ENCODE data around the gene DGAT2. TPM values are rescaled to one million over a fixed set of nuclear protein-coding genes. Genes with fewer than 3 reads are reported as not detected.
"Not testable (repeated sequence)": the region's sequence is repeated elsewhere in the genome, so short reads cannot be mapped to it uniquely, and the experiment has no call there.

DGAT2 gene
- total RNA-seq, 2 experiments from 2014 or later: 1.4 to 1.5 TPM

DNA sequence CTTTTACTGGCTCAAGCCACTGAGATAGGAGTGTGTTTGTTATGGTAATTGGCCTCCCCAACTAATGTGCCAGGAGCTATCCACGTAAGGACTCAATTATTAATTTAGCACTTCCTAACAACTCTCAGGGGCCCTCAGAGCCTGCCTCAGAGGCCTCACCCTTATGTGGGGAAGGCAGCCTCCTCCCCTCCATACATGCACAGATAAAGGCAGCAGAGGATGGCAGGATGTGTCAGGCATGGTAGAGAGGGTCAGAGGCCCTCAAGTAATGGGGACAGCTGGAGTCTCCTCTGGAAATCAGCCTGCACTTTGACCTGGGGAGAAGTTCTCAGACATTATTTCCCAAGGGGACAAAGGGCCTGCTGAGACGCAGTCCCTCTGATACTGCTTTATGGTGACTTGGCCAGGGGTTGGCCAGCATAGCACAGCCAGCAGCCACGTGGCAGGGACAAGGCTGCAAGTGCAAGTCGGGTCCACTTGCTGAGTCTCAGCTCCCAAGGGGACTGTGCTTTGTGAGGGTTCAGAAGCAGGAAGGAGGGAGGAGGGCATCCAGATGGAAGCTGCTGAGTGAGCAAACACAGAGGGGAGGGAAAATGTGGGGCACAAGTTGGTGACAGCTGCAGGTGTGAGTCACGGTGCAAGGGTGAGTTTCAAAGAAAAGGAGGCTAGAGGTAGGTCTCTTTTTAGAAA, 33.9 kb upstream of the DGAT2 start:
- Mint-ChIP-seq H3K4me1 (no peaks in the 10 kb centered on the region), H3K27ac (no peak overlapping the region), H3K27me3 (no peaks in the 10 kb centered on the region), H3K4me3 (no peak overlapping the region), H3K36me3 (ENCODE audit: low read depth) (no peaks in the 10 kb centered on the region), H3K9me3 (ENCODE audit: low read depth) (no peaks in the 10 kb centered on the region)
- peak; percentile 16 for DNase-seq
- no peak for ATAC-seq
- intact Hi-C loops (cut with DNase I, micrococcal nuclease): no loop called here
- POLR2A ChIA-PET: no interaction called here
- CTCF ChIA-PET: interaction anchor here (0.9 kb wide), 1 partner anchor 11 kb away, joined by 3 read pairs; no protein-coding TSS in a partner anchor

DNA sequence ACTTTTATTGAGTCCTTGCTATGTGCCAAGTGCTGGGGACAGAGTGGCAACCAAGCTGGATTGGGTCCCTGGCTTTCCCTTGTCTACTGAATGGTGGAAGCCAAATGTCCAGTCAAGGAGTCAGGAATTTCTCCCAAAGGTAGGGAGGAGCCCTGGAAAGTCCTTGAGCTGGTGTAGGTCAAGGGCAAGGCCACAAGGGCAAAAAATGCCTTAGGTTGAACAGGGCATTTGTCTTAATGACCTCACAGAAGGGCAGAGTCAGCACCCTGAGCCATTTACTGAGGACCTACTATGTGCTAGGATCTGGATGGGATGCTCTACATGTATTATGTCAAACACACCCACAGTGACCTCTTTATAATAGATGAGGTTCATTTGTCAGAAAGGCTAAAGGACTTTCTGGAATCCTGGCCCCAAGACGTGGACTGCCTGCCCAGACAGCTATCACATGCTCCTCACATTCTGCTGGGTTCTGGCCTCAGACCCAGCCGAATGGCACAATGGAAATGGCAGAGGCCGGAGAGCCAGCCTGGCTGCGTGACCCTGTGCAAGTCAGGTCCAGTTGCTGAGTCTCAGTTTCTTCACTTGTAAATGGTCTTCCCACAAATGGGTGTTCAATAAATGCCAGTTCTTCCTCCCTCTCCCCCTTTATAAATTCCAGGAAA, 33.3 kb upstream of the DGAT2 start:
- no peak for ATAC-seq
- ChIA-PET POLR2A (no interaction called here), CTCF (interaction anchor here (0.9 kb wide), 1 partner anchor 12 kb away, joined by 3 read pairs; no protein-coding TSS in a partner anchor)
- H3K36me3 Mint-ChIP-seq (ENCODE audit: low read depth): no peaks in the 10 kb centered on the region
- intact Hi-C loops (cut with DNase I, micrococcal nuclease): no loop called here
- no peak overlapping the region for H3K27ac Mint-ChIP-seq
- H3K4me1 Mint-ChIP-seq: no peaks in the 10 kb centered on the region
- H3K4me3 Mint-ChIP-seq: no peak overlapping the region
- H3K9me3 Mint-ChIP-seq (ENCODE audit: low read depth): no peaks in the 10 kb centered on the region
- no peak for DNase-seq
- peaks cover 3% of the 10 kb centered on the region for H3K27me3 Mint-ChIP-seq

DNA sequence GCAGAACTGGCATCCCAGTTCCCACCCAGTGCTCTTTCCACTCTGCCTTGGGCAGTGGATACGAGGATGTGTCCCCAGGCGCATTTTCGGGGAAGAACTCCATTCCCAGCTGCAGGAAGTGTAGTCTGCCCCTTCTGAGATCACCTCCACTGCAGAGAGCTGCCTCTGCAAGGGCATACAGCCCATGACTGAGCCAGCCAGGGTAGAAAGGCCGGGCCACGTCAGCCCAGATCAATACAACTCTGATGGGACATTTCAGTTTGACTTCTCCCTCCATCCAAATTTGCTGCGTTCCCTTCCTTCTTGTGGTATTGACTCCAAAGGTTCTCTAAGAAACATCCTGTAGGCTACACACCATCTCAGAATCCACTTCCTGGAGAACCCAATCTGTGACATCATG, 31.3 kb upstream of the DGAT2 start:
- DNase-seq (no peak), ATAC-seq (no peak)
- Mint-ChIP-seq H3K27ac (no peak overlapping the region), H3K9me3 (ENCODE audit: low read depth) (no peaks in the 10 kb centered on the region), H3K36me3 (ENCODE audit: low read depth) (no peaks in the 10 kb centered on the region), H3K4me3 (no peak overlapping the region), H3K27me3 (peaks cover 3% of the 10 kb centered on the region), H3K4me1 (no peaks in the 10 kb centered on the region)
- ChIA-PET POLR2A (no interaction called here), CTCF (no interaction called here)
- intact Hi-C loops (cut with DNase I, micrococcal nuclease): no loop called here

DNA sequence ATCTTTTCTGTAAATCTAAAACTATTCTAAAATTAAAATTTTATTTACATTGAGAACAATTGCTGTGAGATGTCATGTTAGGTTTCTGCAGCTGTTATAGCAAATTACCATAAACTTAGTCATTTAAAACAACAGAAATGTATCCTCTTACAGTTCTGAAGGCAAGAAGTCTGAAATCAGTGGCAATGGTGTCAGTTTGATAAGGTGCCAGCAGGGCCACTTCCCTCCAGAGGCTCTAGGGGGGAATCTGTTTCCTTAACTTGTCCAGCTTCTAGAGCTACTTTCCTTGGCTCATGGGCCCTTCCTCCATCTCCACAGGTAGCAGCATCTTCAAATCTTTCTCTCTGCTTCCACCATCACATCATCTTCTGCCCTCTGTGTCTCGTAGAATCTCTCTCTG, 27.9 kb upstream of the DGAT2 start:
- intact Hi-C loops (cut with DNase I, micrococcal nuclease): no loop called here
- no peaks in the 10 kb centered on the region for H3K9me3 Mint-ChIP-seq (ENCODE audit: low read depth)
- DNase-seq (no peak), ATAC-seq (no peak)
- H3K4me1 Mint-ChIP-seq: no peaks in the 10 kb centered on the region
- ChIA-PET CTCF (interaction anchor here (0.6 to 1.1 kb wide), 2 partner anchors 34 to 296 kb away, joined by 3 to 4 read pairs; no protein-coding TSS in a partner anchor), POLR2A (no interaction called here)
- no peak overlapping the region for H3K27ac Mint-ChIP-seq
- peaks cover 13% of the 10 kb centered on the region for H3K27me3 Mint-ChIP-seq
- no peak overlapping the region for H3K4me3 Mint-ChIP-seq
- H3K36me3 Mint-ChIP-seq (ENCODE audit: low read depth): no peaks in the 10 kb centered on the region

DNA sequence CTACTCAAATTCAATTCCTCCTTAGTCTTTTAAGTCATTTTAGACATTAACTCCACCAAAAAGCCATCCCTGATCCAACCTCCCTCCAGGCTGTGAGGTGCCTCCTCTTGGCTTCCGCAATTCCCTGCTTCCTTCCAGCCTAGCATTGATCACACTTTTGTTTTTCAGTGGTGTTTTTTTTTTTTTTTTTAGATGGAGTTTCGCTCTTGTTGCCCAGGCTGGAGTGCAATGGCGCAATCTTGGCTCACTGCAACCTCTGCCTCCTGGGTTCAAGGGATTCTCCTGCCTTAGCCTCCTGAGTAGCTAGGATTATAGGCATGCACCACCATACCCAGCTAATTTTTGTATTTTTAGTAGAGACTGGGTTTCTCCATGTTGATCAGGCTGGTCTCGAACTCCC, 25.4 kb upstream of the DGAT2 start:
- H3K27ac Mint-ChIP-seq; intact Hi-C loops (cut with DNase I, micrococcal nuclease); H3K9me3 Mint-ChIP-seq (ENCODE audit: low read depth); POLR2A ChIA-PET; DNase-seq; H3K36me3 Mint-ChIP-seq (ENCODE audit: low read depth); H3K4me1 Mint-ChIP-seq; H3K4me3 Mint-ChIP-seq; ATAC-seq: not testable (repeated sequence)
- H3K27me3 Mint-ChIP-seq: peaks cover 19% of the 10 kb centered on the region
- CTCF ChIA-PET: interaction anchor here (1.0 to 1.2 kb wide), 2 partner anchors 12 to 59 kb away, joined by 3 to 4 read pairs; no protein-coding TSS in a partner anchor

DNA sequence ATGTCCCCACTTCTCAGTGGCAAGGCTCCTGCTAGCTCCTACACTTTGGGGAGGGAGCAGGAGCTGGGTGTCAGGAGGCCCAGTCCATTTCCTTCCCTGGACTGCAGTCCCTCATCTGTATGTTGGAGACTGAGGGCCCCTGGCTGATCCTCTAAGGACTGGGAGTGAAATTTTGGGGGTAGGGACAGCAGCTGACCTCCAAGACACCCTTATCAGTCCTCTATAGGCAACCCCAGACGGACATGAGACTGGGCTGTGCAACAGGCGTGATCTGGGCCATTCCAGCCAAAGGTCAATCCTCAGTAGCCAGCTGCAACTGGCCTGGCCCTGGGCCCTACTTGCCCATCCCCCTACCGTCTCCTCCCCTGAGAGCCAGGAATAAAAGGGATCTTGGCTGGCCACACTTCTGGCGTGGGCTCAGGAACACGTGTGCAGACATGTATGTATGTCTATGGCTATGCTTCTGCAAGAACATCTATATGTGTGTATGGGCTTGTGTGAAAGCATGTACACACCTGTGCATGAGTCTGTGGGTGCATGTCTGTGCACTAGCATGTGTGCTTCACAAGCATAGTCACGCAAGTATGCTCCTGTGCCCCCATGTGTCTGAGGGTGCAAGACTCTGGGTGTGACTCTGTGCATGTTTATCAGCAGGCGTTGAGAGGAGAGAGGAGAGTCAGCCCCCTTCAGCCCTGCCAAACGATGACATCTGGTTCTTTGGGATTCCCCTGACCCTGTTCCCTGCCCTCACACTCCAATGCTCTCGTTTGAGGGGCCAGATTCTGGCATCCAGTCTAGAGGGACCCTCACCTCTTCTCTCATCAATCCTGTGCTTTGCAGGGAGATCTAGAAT, 24.6 kb upstream of the DGAT2 start:
- ChIA-PET POLR2A (no interaction called here), CTCF (no interaction called here)
- DNase-seq (no peak), ATAC-seq (no peak)
- Mint-ChIP-seq H3K4me1 (no peaks in the 10 kb centered on the region), H3K36me3 (ENCODE audit: low read depth) (no peaks in the 10 kb centered on the region), H3K9me3 (ENCODE audit: low read depth) (no peaks in the 10 kb centered on the region), H3K27ac (no peak overlapping the region), H3K4me3 (no peak overlapping the region), H3K27me3 (peaks cover 19% of the 10 kb centered on the region)
- intact Hi-C loops (cut with DNase I, micrococcal nuclease): no loop called here

DNA sequence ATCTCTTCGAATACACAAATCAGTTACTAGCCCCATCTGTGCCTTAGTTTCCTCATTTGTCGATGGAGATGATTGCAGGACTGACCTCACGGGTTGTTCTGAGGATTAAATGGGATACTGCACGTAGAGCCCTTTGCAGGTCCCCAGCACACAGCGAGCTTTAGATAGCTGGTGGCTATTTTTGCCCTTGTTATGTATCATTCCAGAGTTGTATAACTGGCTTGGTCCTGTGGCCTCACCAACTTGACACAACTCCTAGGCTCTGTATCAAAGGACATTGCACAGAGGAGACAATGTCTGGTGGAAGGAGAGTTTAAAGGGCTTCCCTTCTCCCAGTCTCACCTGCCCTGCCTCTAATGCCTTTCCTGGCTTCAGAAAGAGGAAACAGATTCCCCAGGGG, 22.8 kb upstream of the DGAT2 start:
- Mint-ChIP-seq H3K9me3 (ENCODE audit: low read depth) (no peaks in the 10 kb centered on the region), H3K4me3 (no peak overlapping the region), H3K27ac (no peak overlapping the region), H3K27me3 (peaks cover 18% of the 10 kb centered on the region), H3K36me3 (ENCODE audit: low read depth) (no peaks in the 10 kb centered on the region), H3K4me1 (no peaks in the 10 kb centered on the region)
- no peak for DNase-seq
- intact Hi-C loops (cut with DNase I, micrococcal nuclease): no loop called here
- CTCF ChIA-PET: interaction anchor here (0.6 to 0.8 kb wide), 2 partner anchors 89 to 297 kb away, joined by 3 read pairs; no protein-coding TSS in a partner anchor
- POLR2A ChIA-PET: no interaction called here
- no peak for ATAC-seq

DNA sequence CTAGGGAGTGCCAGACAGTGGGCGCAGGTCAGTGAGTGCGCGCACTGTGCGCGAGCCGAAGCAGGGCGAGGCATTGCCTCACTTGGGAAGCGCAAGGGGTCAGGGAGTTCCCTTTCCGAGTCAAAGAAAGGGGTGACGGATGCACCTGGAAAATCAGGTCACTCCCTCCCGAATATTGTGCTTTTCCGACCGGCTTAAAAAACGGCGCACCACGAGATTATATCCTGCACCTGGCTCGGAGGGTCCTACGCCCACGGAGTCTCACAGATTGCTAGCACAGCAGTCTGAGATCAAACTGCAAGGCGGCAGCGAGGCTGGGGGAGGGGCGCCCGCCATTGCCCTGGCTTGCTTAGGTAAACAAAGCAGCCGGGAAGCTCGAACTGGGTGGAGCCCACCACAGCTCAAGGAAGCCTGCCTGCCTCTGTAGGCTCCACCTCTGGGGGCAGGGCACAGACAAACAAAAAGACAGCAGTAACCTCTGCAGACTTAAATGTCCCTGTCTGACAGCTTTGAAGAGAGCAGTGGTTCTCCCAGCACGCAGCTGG, 19.8 kb upstream of the DGAT2 start:
- H3K4me3 Mint-ChIP-seq; H3K36me3 Mint-ChIP-seq (ENCODE audit: low read depth); CTCF ChIA-PET; ATAC-seq; DNase-seq; POLR2A ChIA-PET; H3K9me3 Mint-ChIP-seq (ENCODE audit: low read depth); intact Hi-C loops (cut with DNase I, micrococcal nuclease); H3K4me1 Mint-ChIP-seq; H3K27ac Mint-ChIP-seq: not testable (repeated sequence)
- peaks cover 15% of the 10 kb centered on the region for H3K27me3 Mint-ChIP-seq

DNA sequence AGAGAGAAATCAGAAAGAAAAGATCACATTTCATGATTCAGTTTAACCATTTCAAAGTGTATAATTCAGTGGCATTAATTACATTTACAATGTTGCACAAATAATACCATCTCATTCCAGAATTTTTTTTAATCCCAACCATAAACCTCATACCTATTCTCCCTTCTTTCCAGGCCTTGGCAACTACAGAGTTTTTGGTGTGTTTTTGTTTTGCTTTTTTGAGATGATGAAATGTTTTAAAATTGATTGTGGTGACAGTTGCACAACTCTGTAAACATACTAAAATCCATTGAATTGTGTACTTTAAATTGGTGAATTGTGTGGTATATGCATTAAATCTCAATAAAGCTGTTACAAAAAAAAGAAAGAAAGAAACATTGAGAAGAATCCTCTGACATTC, 13.6 kb upstream of the DGAT2 start:
- H3K27me3 Mint-ChIP-seq; H3K36me3 Mint-ChIP-seq (ENCODE audit: low read depth); DNase-seq; intact Hi-C loops (cut with DNase I, micrococcal nuclease); H3K4me1 Mint-ChIP-seq; H3K9me3 Mint-ChIP-seq (ENCODE audit: low read depth); H3K4me3 Mint-ChIP-seq; POLR2A ChIA-PET; H3K27ac Mint-ChIP-seq; ATAC-seq: not testable (repeated sequence)
- CTCF ChIA-PET: interaction anchor here (1.0 kb wide), 1 partner anchor 12 kb away, joined by 4 read pairs; no protein-coding TSS in a partner anchor

DNA sequence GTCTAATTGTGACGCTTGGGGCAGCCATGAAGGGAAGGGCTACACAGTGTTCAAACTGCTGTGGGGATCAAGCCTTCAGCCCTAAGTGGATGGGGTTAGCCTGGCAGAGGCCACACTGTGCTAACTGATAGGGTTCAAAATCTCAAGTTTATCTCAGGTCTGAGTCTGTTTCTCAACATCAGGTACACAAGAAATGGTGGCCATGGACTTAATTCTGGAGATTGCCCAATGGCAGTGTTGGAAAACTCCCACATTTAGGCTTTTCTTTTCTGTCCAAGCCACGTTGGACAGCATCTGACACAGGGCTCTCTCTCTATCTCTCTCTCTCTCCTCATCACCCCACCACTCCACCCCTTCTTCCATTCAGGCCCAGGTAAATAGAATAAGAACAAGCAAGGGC, 10.9 kb upstream of the DGAT2 start:
- DNase-seq: no peak
- no peak for ATAC-seq
- CTCF ChIA-PET: interaction anchor here (0.5 kb wide), 1 partner anchor 398 kb away, joined by 3 read pairs; no protein-coding TSS in a partner anchor
- Mint-ChIP-seq H3K4me1 (no peaks in the 10 kb centered on the region), H3K36me3 (ENCODE audit: low read depth) (no peaks in the 10 kb centered on the region), H3K27me3 (no peaks in the 10 kb centered on the region), H3K27ac (no peak overlapping the region), H3K4me3 (no peak overlapping the region), H3K9me3 (ENCODE audit: low read depth) (no peaks in the 10 kb centered on the region)
- intact Hi-C loops (cut with DNase I, micrococcal nuclease): no loop called here
- POLR2A ChIA-PET: no interaction called here

DNA sequence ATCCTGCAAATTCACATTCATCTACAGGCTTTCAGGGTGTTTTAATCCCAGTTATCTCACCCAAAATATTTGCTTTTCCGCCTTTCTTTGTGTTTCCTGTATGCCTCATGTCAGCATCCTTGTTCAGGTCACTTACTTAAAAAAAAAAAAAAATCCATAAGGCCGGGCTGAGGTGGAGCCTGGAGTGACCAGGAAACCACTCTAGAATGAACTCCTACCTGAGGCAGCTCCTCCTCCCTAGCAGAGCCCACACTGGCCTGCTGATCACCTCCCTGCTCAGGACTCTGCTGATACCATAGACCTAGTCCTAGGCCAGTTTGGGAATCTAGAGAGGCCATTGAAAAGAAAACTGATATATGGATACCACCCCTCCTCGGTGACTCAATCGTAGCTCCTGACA, 8.7 kb upstream of the DGAT2 start:
- no peak for DNase-seq
- Mint-ChIP-seq H3K9me3 (ENCODE audit: low read depth) (no peaks in the 10 kb centered on the region), H3K4me3 (no peak overlapping the region), H3K4me1 (no peaks in the 10 kb centered on the region), H3K27me3 (no peaks in the 10 kb centered on the region), H3K36me3 (ENCODE audit: low read depth) (no peaks in the 10 kb centered on the region), H3K27ac (no peak overlapping the region)
- ATAC-seq: no peak
- CTCF ChIA-PET: interaction anchor here (0.6 to 1.1 kb wide), 3 partner anchors 35 to 54 kb away, joined by 3 read pairs; no protein-coding TSS in a partner anchor
- POLR2A ChIA-PET: no interaction called here
- intact Hi-C loops (cut with DNase I, micrococcal nuclease): no loop called here
